CD14-positive monocyte (primary cell): ENCODE data around the gene FREM1. TPM values are rescaled to one million over a fixed set of nuclear protein-coding genes. Genes with fewer than 3 reads are reported as not detected.

ENCODE experiments used
- DNase-seq, 3 donors: peaks; one replicate each; pipeline ENCODE4 v3.0.0-alpha.2; 2011 to 2022
- H2AFZ ChIP-seq: 2 replicates; pipeline ENCODE4 v1.6.0; 2012; ENCODE audit warnings: mild to moderate bottlenecking, low read depth, low read length, inconsistent platforms; ENCODE audit not compliant: insufficient read depth, poor library complexity, severe bottlenecking
- H3K27ac ChIP-seq, 2 donors: 1 replicate in 1 of 2; 2 replicates in 1 of 2; pipeline ENCODE4 v1.5.1; 2012 to 2013; ENCODE audit warnings: low read length in 2 of 2, control low read depth in 1 of 2, inconsistent platforms in 1 of 2, low read depth in 1 of 2, mild to moderate bottlenecking in 1 of 2
- H3K27me3 ChIP-seq, 2 donors: one replicate each; pipeline versions ENCODE4 v1.6.0 to v1.6.1; 2011 to 2013; ENCODE audit warnings: low read length in 2 of 2; ENCODE audit not compliant: control insufficient read depth in 2 of 2, insufficient read depth in 2 of 2
- H3K36me3 ChIP-seq, 2 donors: replicated peaks in 1 of 2; 1 replicate in 1 of 2; 2 replicates in 1 of 2; pipeline versions ENCODE4 v1.5.1 to v1.6.1; 2012 to 2013; ENCODE audit warnings: low read length in 2 of 2, control low read depth in 1 of 2, inconsistent platforms in 1 of 2, mild to moderate bottlenecking in 1 of 2; ENCODE audit not compliant: insufficient read depth in 2 of 2, control insufficient read depth in 1 of 2
- H3K4me1 ChIP-seq, 2 donors: 1 replicate in 1 of 2; 2 replicates in 1 of 2; pipeline versions ENCODE4 v1.5.1 to v1.6.1; 2012 to 2013; ENCODE audit warnings: low read length in 2 of 2, control low read depth in 1 of 2, inconsistent platforms in 1 of 2, mild to moderate bottlenecking in 1 of 2, moderate library complexity in 1 of 2; ENCODE audit not compliant: insufficient read depth in 2 of 2, control insufficient read depth in 1 of 2
- H3K4me2 ChIP-seq: replicated peaks from 2 replicates; pipeline ENCODE3; 2012; ENCODE audit warnings: low read length, moderate library complexity, mild to moderate bottlenecking; ENCODE audit not compliant: poor library complexity, severe bottlenecking; ENCODE audit errors: extremely low read depth
- H3K4me3 ChIP-seq, 3 experiments: fragments of 200-600 bp in 1 of 3; sonication (generic) in 1 of 3; replicated peaks in 1 of 3; 1 replicate in 2 of 3; 2 replicates in 1 of 3; pipeline ENCODE4 v1.5.1; 2011 to 2013; ENCODE audit warnings: low read length in 3 of 3, mild to moderate bottlenecking in 3 of 3, control low read depth in 2 of 3, low read depth in 2 of 3, inconsistent platforms in 1 of 3, moderate library complexity in 1 of 3
- H3K79me2 ChIP-seq: 2 replicates; pipeline ENCODE4 v1.6.0; 2012; ENCODE audit warnings: mild to moderate bottlenecking, control low read depth, inconsistent platforms, low read length, moderate library complexity; ENCODE audit not compliant: insufficient read depth
- H3K9ac ChIP-seq: 2 replicates; pipeline ENCODE4 v1.6.0; 2017; ENCODE audit warnings: low read length, mild to moderate bottlenecking; ENCODE audit not compliant: insufficient read depth, poor library complexity, severe bottlenecking
- H3K9me3 ChIP-seq, 2 donors: replicated peaks in 1 of 2; 1 replicate in 1 of 2; 2 replicates in 1 of 2; pipeline versions ENCODE4 v1.5.1 to v1.6.1; 2012 to 2013; ENCODE audit warnings: low read length in 2 of 2, control low read depth in 1 of 2; ENCODE audit not compliant: control insufficient read depth in 1 of 2, insufficient read depth in 1 of 2
- H4K20me1 ChIP-seq: 2 replicates; pipeline ENCODE4 v1.6.0; 2012; ENCODE audit warnings: mild to moderate bottlenecking, low read length, control low read depth, moderate library complexity; ENCODE audit not compliant: insufficient read depth
- H3K27ac Mint-ChIP-seq, 7 donors: one replicate each; pipeline ENCODE4 v1.8.0; 2020; ENCODE audit warnings: mild to moderate bottlenecking in 7 of 7, mixed read lengths in 7 of 7, moderate library complexity in 6 of 7, inconsistent platforms in 2 of 7
- H3K27me3 Mint-ChIP-seq, 3 donors: one replicate each; pipeline ENCODE4 v1.8.0; 2021 to 2022; ENCODE audit warnings: low read depth in 3 of 3, mild to moderate bottlenecking in 3 of 3, mixed read lengths in 3 of 3, moderate library complexity in 3 of 3, inconsistent platforms in 1 of 3
- H3K36me3 Mint-ChIP-seq, 2 donors: one replicate each; pipeline ENCODE4 v1.8.0; 2020; ENCODE audit warnings: mixed read lengths in 2 of 2, inconsistent platforms in 1 of 2, mild to moderate bottlenecking in 1 of 2
- H3K4me1 Mint-ChIP-seq: one replicate; pipeline ENCODE4 v1.8.0; 2020; ENCODE audit warnings: mild to moderate bottlenecking, mixed read lengths
- H3K4me3 Mint-ChIP-seq, 2 donors: one replicate each; pipeline ENCODE4 v1.8.0; 2020; ENCODE audit warnings: mild to moderate bottlenecking in 2 of 2, mixed read lengths in 2 of 2, moderate library complexity in 1 of 2
- H3K9me3 Mint-ChIP-seq, 7 donors: one replicate each; pipeline ENCODE4 v1.8.0; 2020 to 2022; ENCODE audit warnings: mixed read lengths in 7 of 7, mild to moderate bottlenecking in 6 of 7, moderate library complexity in 6 of 7, inconsistent platforms in 2 of 7
- CTCF ChIP-seq: fragments of 200-600 bp; IDR thresholded peaks from one replicate; pipeline ENCODE4 v1.8.0; 2022; ENCODE audit warnings: antibody characterized with exemption, mild to moderate bottlenecking
- WGBS: methylation state at CpG from one replicate; pipeline ENCODE4 v1.1.5; 2013; ENCODE audit warnings: missing lambda C conversion rate; ENCODE audit not compliant: insufficient coverage; 5-methylcytosine and 5-hydroxymethylcytosine counted together
- intact Hi-C, 2 donors: fragments of 100-400 bp; cut with micrococcal nuclease; formaldehyde crosslinking; loops; one replicate each; pipeline versions ENCODE4 v1.15.0 to v1.15.1; 2023
- polyA plus RNA-seq, 3 donors: library from polyadenylated mRNA; depleted of rRNA in 1 of 3; unstranded in 2 of 3; stranded (reverse) in 1 of 3; fragments of 300-500 nt in 2 of 3; fragments of >200 nt in 1 of 3; fragmentation: Illumina TruSeq in 2 of 3; gene quantifications; 1 replicate in 2 of 3; 2 replicates in 1 of 3; pipeline ENCODE4 v1.2.3, GENCODE V29; 2012 to 2021

Gene FREM1
- polyA plus RNA-seq, 3 donors: not detected

GRCh38 chr9:14868772-14869583 lies 41.2 kb downstream of the FREM1 start:
- no peaks in the 10 kb centered on the region for H3K4me1 Mint-ChIP-seq
- no peaks in the 10 kb centered on the region for H3K36me3 Mint-ChIP-seq
- no peak overlapping the region for H2AFZ ChIP-seq
- H3K4me1 ChIP-seq: no peaks in the 10 kb centered on the region
- no peak overlapping the region for H3K27ac ChIP-seq
- H3K9ac ChIP-seq: no peak overlapping the region
- no peaks in the 10 kb centered on the region for H3K27me3 ChIP-seq
- H3K79me2 ChIP-seq: no peaks in the 10 kb centered on the region
- no peak for TF ChIP-seq CTCF
- intact Hi-C loops: no loop called here
- peaks cover 0 to 14% (median 4%) of the 10 kb centered on the region in 7 donors for H3K9me3 Mint-ChIP-seq
- 85% methylated on average over 12 of the region's 16 CpGs for WGBS
- no peak overlapping the region for H3K27ac Mint-ChIP-seq
- no peak overlapping the region for H3K4me3 Mint-ChIP-seq
- no peak overlapping the region for H3K4me2 ChIP-seq
- no peaks in the 10 kb centered on the region for H4K20me1 ChIP-seq
- H3K9me3 ChIP-seq: no peaks in the 10 kb centered on the region
- no peak overlapping the region for H3K4me3 ChIP-seq
- DNase-seq: no peak
- peaks cover 0 to 3% (median 0%) of the 10 kb centered on the region in 3 donors for H3K27me3 Mint-ChIP-seq
- no peaks in the 10 kb centered on the region for H3K36me3 ChIP-seq

- Histone ChIP-seq H3K4me1 (no peaks in the 10 kb centered on the region), H3K9ac (no peak overlapping the region), H3K4me2 (no peak overlapping the region), H3K4me3 (no peak overlapping the region), H2AFZ (no peak overlapping the region), H3K9me3 (no peaks in the 10 kb centered on the region), H3K36me3 (no peaks in the 10 kb centered on the region), H3K79me2 (no peaks in the 10 kb centered on the region), H3K27me3 (no peaks in the 10 kb centered on the region), H4K20me1 (no peaks in the 10 kb centered on the region), H3K27ac (no peak overlapping the region)
- H3K4me3 Mint-ChIP-seq: no peak overlapping the region
- no CpG with 5 or more reads among the region's 4 CpGs for WGBS
- peaks cover 0 to 3% (median 0%) of the 10 kb centered on the region in 3 donors for H3K27me3 Mint-ChIP-seq
- H3K27ac Mint-ChIP-seq: no peak overlapping the region
- no peak for DNase-seq
- H3K9me3 Mint-ChIP-seq: peaks cover 0 to 9% (median 4%) of the 10 kb centered on the region in 7 donors
- TF ChIP-seq CTCF: no peak
- no peaks in the 10 kb centered on the region for H3K36me3 Mint-ChIP-seq
- intact Hi-C loops: no loop called here
- H3K4me1 Mint-ChIP-seq: no peaks in the 10 kb centered on the region
These were observed 41.8 kb downstream of the FREM1 start for GRCh38 chr9:14868418-14868771.
